ENCODE data around the gene CNKSR3.

Gene CNKSR3

DNA sequence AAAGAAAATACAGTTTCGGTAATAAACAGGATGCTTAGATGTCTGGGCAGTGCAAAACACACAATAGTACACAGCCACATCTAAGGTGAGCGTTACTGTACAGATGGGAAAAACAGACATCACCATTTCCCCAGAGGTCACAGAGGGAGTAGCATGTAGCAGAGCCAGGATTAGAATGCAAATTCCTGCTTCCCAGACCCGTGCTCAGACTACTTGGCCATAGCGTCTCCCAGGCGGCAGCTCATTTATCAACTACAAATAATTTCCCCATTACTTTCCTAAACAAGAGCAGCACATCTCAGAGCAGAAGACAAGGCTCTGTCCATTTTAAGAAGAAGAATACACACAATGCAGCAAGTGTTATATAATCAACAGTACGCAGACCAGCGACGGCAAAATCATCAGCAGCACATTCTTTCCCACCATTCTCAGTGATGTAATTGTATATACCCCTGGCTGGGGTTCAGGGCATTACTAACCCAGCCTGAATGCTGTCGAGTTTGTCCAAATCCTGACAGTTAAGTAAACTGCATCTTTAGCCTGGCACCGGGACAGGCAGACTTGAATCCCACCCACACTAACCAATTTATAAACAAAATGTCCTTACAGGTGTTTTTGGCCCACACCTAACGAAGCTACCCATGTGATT lies 61.9 kb downstream of the CNKSR3 start:
- DNase-seq = peak; percentile 77

DNA sequence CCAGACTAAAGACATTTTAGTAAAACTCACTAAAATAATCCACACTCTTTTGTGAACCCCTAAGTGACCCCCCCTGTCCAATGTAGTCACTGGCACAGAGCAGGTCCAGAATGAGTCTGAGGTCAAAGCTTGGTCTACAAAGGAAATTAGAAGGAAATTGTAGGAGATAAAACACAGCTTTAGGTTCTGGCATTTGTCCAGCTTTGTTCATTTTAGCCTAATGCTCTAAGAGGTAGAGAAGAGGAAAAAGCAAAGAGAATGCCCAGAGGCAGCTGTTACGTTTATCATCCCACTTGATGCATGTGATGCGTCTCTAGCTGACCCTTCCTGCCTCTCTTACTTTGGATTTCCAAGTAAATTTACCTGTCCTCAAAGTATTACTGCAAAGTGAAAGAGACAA lies 62.5 kb downstream of the CNKSR3 start:
- DNase-seq = no peak

DNA sequence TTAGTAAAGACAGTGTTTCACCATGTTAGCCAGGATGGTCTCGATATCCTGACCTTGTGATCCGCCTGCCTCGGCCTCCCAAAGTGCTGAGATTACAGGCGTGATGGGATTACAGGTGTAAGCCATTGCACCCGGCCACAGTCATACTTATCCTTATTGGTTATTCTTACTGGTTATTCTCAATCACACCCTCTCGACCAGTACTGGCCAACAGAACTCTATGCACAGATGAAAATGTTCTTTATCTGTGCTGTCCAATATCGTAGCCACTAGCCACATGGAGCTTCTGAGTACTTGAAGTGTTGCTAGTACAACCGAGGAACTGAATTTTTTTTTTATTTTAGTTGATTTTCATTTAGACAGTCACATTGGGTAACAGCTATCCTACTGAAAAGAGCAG lies 63.5 kb downstream of the CNKSR3 start:
- DNase-seq = no peak

DNA sequence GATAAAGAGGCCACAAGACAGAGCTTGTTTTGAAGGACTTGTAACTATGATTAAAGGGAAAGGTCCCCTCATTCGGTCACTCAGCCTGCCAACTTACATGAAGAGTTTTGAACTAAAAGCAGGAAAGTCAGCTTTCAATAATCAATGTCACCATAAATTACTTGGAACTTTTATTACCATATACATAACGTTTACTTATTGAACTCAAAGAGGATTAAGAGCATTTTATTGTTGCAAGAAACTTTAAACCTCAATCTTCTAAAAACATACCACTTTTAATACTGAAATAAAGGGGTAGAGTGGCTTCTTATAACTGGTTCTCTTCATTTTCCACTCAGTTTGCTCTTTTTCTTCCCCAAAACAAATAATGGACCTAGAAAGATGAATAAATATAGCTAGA lies 65.1 kb downstream of the CNKSR3 start:
- no peak for DNase-seq

DNA sequence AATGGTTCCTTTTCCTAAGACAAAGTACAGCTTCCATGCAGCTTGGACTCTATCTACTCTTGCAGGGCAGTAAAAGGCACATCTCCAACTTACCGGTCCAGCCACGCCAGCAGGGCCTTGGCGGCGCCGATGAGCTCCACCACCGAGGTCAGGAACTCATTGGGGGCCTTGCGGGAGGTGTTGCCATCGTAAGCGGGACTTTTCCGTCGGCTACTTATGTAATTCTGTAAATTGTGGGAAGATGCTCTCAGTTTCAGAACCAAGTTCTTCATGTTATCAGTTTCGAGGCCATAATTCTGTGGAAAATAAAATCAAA lies 68.5 kb downstream of the CNKSR3 start:
- DNase-seq = no peak

DNA sequence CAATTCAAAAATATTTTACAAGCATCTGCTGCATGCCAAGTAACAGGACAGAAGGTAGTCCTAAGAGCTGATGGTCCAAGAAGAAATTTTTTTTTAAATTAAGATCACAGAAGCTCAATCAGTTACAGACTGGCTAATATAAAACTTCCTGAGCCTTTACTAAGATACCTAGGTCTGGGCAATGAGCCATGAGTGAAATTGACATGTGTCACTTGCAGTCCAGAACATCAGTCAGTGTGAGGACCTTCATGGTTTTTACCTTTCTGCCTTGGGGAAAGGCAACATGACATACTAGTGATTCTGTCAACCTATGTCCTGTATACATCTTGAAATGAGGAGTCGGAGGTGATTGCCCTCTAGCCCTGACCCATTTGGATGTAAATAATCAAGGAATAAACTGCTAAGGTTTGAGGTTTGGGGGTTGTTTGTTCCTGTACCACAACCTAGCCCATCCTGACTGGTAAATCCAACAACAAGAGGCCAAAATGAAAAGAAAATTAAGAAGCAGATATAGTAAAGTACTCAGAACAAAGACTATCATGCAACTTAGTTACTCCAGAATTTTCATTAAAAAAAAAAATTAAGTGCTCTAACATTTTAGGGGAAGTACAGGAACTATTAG lies 70.0 kb downstream of the CNKSR3 start:
- DNase-seq = no peak

DNA sequence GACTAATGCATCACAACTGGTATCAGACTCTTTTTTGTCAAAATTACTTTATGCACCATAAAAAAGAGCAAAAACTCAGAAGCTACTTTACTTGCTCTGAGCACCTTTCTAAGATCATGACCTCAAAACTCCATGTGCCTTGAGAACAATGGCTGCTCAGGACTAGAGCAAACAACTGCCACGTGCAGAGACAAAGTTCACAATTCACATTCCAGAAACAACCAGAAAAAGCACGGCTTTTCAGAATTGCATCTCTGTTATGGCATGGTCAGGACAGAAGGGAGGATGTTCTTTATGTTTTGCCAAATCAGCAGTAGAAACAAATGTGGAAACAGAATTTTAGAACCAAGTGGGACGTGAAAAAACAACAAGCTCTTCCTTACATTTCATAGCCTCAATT lies 70.5 kb downstream of the CNKSR3 start:
- DNase-seq = no peak

DNA sequence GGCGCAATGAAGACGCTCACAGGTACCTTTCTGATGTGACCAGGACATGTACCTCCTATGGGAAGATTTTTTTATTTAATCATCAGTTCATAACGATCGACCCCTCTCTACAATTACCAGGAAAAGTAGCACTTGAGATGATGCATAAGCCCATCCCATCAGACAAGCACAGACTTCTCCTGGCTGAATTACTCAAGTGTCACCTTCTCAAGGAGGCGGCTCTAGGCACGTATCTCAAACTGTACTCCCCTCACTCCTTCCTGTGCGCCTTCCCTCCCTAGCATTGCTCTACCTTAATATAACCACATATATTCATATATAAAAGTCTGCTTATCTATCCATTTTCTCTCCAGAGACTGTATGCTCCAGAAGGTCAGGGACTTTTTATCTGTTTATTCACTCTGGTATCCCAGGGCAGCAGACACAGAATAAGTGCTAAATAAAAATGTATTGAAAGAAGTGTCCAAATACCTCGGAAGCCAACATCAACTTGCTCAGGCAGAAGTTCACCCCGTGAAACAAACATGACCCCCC lies 71.5 kb downstream of the CNKSR3 start:
- no peak for DNase-seq

DNA sequence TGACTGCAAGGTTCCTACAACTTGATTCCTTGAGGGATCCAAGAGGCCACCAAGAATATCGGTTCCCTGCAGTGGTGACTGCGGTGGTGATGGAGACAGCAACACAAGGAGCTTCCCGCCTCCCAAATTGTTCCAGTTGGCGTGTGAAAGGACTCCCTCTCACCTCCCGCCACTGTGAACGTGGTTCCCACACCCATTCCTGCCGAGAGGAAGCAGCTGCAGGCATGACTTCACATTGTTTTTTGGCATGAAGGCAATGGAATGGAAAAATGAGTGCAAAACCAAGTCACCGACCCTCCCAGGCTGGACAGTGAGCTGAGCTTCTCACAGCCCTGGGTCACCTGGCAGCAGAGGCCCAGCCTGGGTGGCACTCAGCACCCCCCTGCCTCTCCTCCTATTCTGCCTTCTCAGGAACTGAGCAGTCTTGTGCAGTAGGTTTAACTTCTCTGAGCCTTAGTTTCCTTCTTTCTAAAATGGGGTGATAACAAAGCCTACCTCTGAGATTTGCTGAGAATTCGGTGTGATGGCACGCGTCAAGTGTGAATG lies 75.0 kb downstream of the CNKSR3 start:
- no peak for DNase-seq

DNA sequence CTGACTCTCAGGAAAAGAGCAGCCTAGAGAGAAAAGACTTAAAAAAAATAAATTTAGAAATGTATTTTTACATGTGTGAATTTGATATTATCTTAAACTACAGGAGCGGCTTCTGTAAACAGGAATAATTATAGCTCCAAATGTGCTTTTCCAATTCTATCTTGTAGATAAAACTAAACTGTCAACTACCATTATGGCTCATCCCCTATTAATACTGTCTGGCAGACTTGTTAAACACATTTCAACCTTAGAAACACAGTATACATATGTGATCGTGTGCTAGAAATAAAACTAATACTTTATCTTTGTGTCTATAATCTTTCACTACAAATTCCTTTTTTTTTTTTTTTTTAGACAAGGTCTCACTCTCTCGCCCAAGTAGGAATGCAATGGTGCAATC lies 75.8 kb downstream of the CNKSR3 start:
- no peak for DNase-seq

DNA sequence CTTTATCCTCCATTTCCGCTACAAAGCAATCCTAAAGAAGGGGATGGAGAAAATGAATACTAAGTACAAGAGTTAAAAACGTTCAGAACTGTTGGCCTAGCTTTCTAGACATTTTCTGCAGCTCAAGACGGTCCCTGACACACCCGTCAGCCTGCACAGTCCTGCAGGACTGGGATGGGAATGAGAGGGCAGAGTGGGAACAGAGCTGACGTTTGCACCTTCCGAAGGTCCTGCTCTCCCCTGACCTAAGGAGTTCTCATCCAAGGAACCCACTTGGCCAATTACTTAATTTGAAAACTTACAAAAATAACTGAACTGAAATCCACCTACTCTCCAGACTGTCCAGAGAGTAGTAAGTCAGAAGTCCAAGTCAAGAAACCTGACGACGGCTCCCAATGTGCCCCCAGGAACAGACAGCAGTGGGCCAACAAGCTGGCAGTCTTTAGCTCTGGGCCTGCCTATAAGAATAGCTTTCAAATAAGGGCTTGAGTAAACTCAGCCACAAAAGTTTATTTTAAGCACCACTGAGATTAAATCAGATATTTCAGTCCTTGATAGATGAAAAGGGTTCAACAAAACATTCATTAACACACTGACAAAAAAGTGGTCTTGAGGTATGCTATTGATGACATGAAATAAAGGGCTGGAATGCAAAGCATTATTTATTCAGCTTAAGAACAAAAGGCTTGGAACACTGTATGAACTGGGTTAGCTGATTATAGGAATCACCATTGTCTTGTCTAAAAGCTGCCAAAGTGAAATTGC lies 76.8 kb downstream of the CNKSR3 start:
- no peak for DNase-seq

DNA sequence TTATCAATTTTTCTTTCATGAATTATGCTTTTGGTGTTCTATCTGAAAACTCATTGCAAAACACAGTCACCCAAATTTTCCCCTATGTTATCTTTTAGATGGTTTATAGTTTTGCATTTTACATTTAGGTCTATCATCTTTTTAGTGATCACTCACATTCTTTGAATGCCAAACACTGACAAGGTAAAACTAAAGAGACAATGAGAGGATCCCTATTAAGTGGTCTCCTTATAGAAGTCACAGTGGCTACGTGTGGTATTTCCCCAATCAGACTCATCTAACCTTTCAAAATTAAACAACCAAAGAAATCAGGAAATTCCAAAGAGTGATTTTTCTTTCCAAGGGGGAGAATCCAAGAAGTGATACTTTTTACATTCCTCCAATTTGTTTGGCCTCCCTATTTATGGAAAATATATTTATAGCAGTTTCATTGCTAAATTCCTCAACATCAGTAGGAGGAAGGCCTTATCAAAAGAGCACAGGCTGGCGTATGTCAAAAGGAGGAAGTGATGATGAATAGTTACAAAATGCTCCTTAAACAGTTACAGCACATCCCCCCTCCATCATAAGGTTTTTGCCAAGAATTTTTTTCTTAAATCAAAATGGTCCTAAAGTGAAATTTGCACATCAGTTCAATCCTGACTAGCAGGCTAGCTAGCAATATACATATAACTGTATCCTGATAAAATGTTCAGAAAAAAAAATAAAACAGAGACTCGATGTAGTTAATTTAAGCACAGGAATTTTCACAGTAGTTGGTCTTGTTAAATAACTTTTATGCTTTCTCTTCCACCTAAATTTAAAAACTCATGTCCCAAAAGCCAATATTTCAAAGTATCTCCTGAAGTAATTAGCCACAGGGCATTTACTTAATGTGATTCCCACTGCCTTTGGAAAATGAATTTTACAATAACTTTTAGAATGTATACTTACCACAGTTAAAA lies 77.7 kb downstream of the CNKSR3 start:
- no peak for DNase-seq

DNA sequence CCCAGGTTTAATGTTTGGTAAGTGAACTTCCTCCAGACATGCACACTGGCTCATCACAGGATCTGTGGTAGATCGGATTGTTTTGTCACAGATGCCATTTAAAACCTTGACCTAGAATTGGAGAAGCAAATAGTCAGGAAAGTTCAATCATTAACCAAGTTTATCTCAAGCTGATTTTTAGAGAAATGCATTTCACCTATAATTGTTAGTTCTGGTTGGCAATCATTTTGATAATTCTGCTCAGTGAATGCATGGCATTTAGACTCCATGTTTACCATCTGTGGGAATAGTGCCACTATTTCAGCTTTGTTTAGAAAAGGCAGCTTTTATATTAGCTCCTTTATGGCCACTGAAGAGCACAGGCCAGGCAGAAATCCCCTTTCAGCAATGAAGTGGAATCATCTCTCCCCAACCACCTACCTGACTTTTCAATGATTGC lies 80.0 kb downstream of the CNKSR3 start:
- no peak for DNase-seq

DNA sequence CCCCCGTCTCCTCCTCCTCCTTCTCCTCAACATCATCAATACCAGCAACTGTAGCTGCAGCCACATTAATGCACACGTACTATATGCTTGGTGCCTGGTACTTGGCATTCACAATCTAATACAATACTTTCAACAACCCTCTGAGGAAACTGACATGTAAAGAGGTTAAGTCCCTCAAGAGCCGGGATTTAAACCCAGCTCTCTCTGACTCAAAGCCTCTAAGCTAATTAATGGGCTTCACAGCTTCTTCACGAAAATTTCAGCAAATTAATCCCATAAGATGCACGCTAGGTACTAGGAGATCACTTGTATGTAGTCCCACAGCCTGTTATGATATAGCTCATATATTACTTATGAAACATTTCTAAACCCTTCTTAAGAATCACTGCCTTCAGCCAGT lies 80.8 kb downstream of the CNKSR3 start:
- DNase-seq = no peak

DNA sequence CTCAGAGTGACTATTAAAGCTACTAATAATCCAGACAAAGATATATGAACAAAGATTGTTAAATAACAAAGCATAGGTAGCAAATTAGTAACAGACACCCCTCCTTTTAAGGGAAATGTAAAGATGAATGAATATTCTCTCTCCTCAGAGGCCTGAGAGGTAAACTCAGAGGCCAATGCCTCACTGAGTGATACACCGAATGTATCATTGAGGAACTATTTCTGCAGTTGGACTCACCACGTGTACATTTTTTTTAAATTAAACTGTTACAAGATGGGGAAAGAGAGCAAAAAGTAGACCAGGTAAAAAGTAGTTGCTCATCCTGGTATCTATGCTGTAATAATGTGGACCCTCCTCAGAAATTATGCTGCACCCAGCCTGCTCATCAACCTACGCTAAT lies 81.6 kb downstream of the CNKSR3 start:
- no peak for DNase-seq

DNA sequence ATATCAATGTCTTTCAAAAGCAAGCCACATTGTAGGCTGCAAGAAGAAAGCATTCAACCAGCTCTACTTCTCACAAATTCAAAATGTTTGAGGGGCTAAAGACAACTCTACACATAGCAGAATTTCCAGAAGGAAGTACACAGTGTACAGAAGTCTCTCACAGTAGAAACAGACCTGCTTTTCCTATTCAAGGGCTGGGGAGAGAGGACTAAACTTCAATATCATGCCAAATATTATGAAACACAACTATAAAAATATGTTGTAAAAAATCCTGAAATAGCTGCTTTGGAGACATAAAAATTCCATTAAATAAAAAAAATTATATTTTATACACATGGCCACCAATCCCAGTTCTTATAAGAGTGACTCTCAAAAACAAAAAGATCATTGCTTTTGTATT lies 83.0 kb downstream of the CNKSR3 start:
- no peak for DNase-seq

DNA sequence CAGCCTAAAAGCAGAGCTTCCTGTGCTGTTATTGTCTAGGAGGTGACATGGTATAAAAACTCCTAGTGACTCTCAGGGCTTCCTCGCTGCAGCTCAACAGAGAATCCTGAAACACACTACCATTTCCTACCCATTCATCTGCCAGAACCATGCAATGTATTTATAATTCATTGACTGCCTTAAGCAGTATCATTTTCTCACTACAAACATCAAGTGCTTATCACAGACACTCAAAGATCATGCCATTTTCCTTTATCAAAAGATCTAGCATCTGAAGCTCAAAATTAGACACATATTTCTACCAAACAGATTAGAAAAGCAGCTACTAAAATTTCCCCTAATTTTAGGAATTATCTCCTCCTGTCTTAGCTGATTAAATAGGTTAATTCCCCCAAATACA lies 83.5 kb downstream of the CNKSR3 start:
- DNase-seq = no peak

DNA sequence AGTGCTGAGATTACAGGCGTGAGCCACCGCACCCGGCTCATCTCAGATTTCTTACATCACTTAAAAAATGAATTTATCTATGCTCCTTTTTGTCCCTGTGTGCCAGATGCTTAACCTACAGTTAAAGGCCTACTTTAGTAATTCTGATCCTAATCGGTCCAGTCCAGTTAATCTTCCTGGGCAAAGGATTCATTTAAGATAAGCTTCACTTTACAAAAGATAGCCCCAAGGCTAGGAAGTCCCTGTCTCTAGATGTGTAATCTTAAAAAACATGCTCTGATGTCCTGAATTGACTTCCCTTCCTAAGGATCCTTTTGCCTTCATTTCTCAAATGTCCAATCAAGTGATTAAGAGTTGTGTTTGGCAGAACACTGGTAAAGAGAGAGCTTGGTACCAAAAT lies 85.5 kb downstream of the CNKSR3 start:
- no peak for DNase-seq

DNA sequence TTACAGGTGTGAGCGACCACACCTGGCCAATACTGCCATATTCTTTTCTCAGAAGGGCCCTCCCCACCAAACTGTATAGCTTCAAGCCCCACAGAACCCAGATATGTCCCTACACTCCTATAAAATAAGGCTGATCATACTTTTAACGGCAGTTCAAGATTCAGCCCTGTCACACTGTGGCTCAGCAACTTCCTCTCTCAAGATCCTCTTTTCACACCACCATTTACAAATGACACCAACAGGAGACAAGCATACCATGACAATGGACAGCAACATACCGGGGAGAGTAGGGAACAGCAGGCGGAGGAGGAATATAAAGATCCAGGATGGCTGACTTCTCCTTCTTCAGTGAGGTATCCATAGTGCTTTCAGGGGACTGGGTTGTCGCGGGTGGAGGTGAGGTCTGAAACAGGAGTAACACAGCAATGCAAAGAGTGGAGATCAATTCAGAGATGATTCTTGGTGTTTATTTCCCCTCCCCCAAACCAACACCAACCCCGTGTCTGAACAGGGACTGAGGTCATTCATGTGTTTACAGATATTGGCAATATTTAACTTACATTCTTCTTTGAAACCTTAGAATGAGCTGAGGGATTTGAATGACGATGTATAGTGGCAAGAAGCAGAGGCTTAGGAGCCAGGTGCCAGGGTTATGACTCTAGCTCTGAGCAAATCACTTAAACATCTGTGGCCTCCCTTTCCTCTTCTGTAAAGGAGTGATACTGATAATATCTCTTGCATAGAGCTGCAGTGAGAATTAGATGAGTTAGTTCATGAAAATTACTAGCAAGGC lies 96.3 kb downstream of the CNKSR3 start:
- no peak for DNase-seq

DNA sequence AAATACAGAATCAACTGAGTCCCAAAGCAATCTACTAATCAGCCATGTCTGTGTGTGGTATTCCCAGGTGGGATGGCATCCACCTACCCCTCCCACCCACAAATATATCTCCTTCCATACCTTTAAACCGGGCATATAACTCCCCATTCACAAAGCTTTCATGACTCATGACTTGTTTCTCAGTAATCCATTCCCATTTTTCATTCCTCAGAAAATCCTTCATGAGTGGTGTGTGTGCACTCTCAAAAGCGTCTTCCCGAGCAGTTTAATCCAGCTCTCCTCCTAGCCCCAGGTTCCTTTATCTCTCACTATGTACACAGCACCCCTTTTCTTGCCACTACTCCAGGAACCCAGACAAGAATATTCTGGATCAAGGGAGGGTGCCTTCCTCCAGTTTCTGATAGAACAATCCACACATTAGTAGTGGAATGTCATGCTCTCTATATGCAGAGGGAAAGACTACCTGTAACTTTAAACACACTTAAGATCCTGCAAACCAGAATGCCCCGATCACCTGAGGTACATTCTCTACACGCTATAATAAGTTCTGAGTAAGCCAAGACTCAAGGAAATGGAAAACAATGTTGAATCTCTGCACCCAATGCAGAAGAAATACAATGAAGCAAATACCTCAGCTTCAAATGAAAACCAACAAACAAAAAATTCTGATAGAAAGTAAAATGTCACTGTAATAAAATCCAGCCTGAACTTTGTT lies 98.2 kb downstream of the CNKSR3 start:
- no peak for DNase-seq

DNA sequence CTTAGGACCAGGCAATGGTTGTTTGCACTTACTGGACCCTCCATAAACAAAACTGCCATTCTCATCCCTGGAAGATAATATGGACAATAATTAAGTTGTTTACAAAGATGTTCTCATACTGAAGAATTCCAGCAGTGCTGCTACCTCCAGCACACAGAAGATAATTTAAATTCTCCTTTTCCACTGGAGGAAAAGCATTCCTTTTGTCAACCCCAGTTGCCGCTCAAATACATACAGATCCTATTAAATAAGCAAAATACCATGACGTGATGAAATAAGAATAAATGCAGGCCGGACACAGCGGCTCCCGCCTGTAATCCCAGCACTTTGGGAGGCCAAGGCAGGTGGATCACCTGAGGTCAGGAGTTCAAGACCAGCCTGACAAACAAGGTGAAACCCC lies 99.4 kb downstream of the CNKSR3 start:
- DNase-seq = no peak
